ENCODE measurements around the gene S100PBP.

The S100PBP gene

GRCh38 chr1:32887623-32888022 is 70.2 kb downstream of the S100PBP start:
- DNase-seq (ENCODE audit: low spot score), result no peak

- DNase-seq (ENCODE audit: low spot score), result no peak
Observed at GRCh38 chr1:32888134-32888533, 70.7 kb downstream of the S100PBP start.

GRCh38 chr1:32888677-32889420 is 71.4 kb downstream of the S100PBP start:
- DNase-seq (ENCODE audit: low spot score), result no peak

- no peak for DNase-seq (ENCODE audit: low spot score)
Observed at GRCh38 chr1:32889731-32890278, 72.4 kb downstream of the S100PBP start.

- DNase-seq (ENCODE audit: low spot score), result no peak
Observed at GRCh38 chr1:32890516-32891240, 73.2 kb downstream of the S100PBP start.

- no peak for DNase-seq (ENCODE audit: low spot score)
Observed at GRCh38 chr1:32891241-32891570, 73.8 kb downstream of the S100PBP start.

- no peak for DNase-seq (ENCODE audit: low spot score)
Observed at GRCh38 chr1:32891630-32892029, 74.2 kb downstream of the S100PBP start.

GRCh38 chr1:32892368-32893197 is 75.1 kb downstream of the S100PBP start:
- DNase-seq (ENCODE audit: low spot score), result peak; percentile 78

GRCh38 chr1:32893198-32894018 is 76.0 kb downstream of the S100PBP start:
- peak; percentile 67 for DNase-seq (ENCODE audit: low spot score)

- no peak for DNase-seq (ENCODE audit: low spot score)
Observed at GRCh38 chr1:32894019-32894600, 76.7 kb downstream of the S100PBP start.

- no peak for DNase-seq (ENCODE audit: low spot score)
Observed at GRCh38 chr1:32894681-32895080, 77.2 kb downstream of the S100PBP start.

- DNase-seq (ENCODE audit: low spot score), result no peak
Observed at GRCh38 chr1:32895325-32896215, 78.1 kb downstream of the S100PBP start.

- no peak for DNase-seq (ENCODE audit: low spot score)
Observed at GRCh38 chr1:32896451-32896850, 79.0 kb downstream of the S100PBP start.

- DNase-seq (ENCODE audit: low spot score), result no peak
Observed at GRCh38 chr1:32897082-32898049, 79.9 kb downstream of the S100PBP start.

- DNase-seq (ENCODE audit: low spot score), result no peak
Observed at GRCh38 chr1:32898056-32898455, 80.6 kb downstream of the S100PBP start.

- DNase-seq (ENCODE audit: low spot score), result no peak
Observed at GRCh38 chr1:32898958-32899357, 81.5 kb downstream of the S100PBP start.

GRCh38 chr1:32899586-32900296 is 82.3 kb downstream of the S100PBP start:
- DNase-seq (ENCODE audit: low spot score), result no peak

- no peak for DNase-seq (ENCODE audit: low spot score)
Observed at GRCh38 chr1:32900371-32900955, 83.0 kb downstream of the S100PBP start.

Data from AG20443 (cell line).